Mesendoderm (in vitro differentiated cells): ENCODE data around the gene DLG1.
"Not testable (repeated sequence)": the region's sequence is repeated elsewhere in the genome, so short reads cannot be mapped to it uniquely, and the experiment has no call there.

Experiments
- DNase-seq: peaks from one replicate; pipeline ENCODE4 v3.0.0; 2013
- H2AK5ac ChIP-seq: 2 replicates; pipeline ENCODE4 v1.6.1; 2013; ENCODE audit warnings: low read length, inconsistent platforms
- H2BK120ac ChIP-seq: 2 replicates; pipeline ENCODE4 v1.6.1; 2013; ENCODE audit warnings: low read depth, mild to moderate bottlenecking, low read length, moderate library complexity, mixed read lengths
- H2BK15ac ChIP-seq: replicated peaks from 2 replicates; pipeline ENCODE4 v1.6.1; 2013; ENCODE audit warnings: low read depth, mild to moderate bottlenecking, moderate library complexity
- H2BK5ac ChIP-seq: 2 replicates; pipeline ENCODE4 v1.6.1; 2013; ENCODE audit warnings: low read length, inconsistent platforms
- H3K18ac ChIP-seq: 2 replicates; pipeline ENCODE4 v1.6.1; 2013; ENCODE audit warnings: mild to moderate bottlenecking, low read length, mixed read lengths
- H3K23ac ChIP-seq: one replicate; pipeline ENCODE4 v1.6.1; 2013; ENCODE audit warnings: low read length
- H3K27ac ChIP-seq: 2 replicates; pipeline ENCODE4 v1.5.1; 2013; ENCODE audit warnings: low read depth, mild to moderate bottlenecking, inconsistent platforms, low read length, moderate library complexity
- H3K27me3 ChIP-seq: 2 replicates; pipeline ENCODE4 v1.6.1; 2013; ENCODE audit warnings: low read length, control low read depth, mild to moderate bottlenecking, inconsistent platforms; ENCODE audit not compliant: insufficient read depth, poor library complexity
- H3K36me3 ChIP-seq: 2 replicates; pipeline ENCODE4 v1.6.1; 2013; ENCODE audit warnings: low read length, inconsistent platforms; ENCODE audit not compliant: control insufficient read depth, insufficient read depth
- H3K4ac ChIP-seq: one replicate; pipeline ENCODE4 v1.6.1; 2013; ENCODE audit warnings: low read depth, mild to moderate bottlenecking, low read length, moderate library complexity
- H3K4me1 ChIP-seq: 2 replicates; pipeline ENCODE4 v1.6.1; 2013; ENCODE audit warnings: low read depth, low read length, inconsistent platforms; ENCODE audit not compliant: control insufficient read depth
- H3K4me2 ChIP-seq: 2 replicates; pipeline ENCODE4 v1.6.1; 2013; ENCODE audit warnings: low read length
- H3K4me3 ChIP-seq: 2 replicates; pipeline ENCODE4 v1.5.1; 2013; ENCODE audit warnings: mild to moderate bottlenecking, low read length
- H3K56ac ChIP-seq: one replicate; pipeline ENCODE4 v1.6.1; 2013; ENCODE audit warnings: low read length
- H3K79me1 ChIP-seq: 2 replicates; pipeline ENCODE4 v1.6.1; 2013; ENCODE audit warnings: low read length, inconsistent platforms
- H3K79me2 ChIP-seq: 2 replicates; pipeline ENCODE4 v1.6.1; 2013; ENCODE audit warnings: mild to moderate bottlenecking, low read length; ENCODE audit not compliant: control insufficient read depth, insufficient read depth
- H3K9ac ChIP-seq: 2 replicates; pipeline ENCODE4 v1.6.1; 2013; ENCODE audit warnings: low read length, inconsistent platforms
- H4K5ac ChIP-seq: one replicate; pipeline ENCODE4 v1.6.1; 2013; ENCODE audit warnings: low read length
- H4K8ac ChIP-seq: one replicate; pipeline ENCODE4 v1.6.1; 2013; ENCODE audit warnings: low read depth, mild to moderate bottlenecking, control low read depth, low read length, moderate library complexity
- WGBS: extraction: QIAGEN DNeasy Blood & Tissue Kit; methylation state at CpG from one replicate; pipeline ENCODE4 v1.1.7; 2013; ENCODE audit warnings: low lambda C conversion rate, missing lambda C conversion rate; ENCODE audit not compliant: insufficient coverage; ENCODE audit errors: extremely low coverage; 5-methylcytosine and 5-hydroxymethylcytosine counted together

The DLG1 gene

GRCh38 chr3:197064771-197065170 is 233.6 kb downstream of the DLG1 start:
- no peak overlapping the region for H3K9ac ChIP-seq
- H3K79me2 ChIP-seq = no peaks in the 10 kb centered on the region
- no peak overlapping the region for H2BK5ac ChIP-seq
- no peak overlapping the region for H3K4me2 ChIP-seq
- no peaks in the 10 kb centered on the region for H3K27me3 ChIP-seq
- no peak overlapping the region for H3K56ac ChIP-seq
- H2BK15ac ChIP-seq = no peak overlapping the region
- H3K4me3 ChIP-seq = no peak overlapping the region
- no peak overlapping the region for H4K8ac ChIP-seq
- H2BK120ac ChIP-seq = no peak overlapping the region
- no peak for DNase-seq
- H4K5ac ChIP-seq = no peak overlapping the region
- H3K18ac ChIP-seq = no peak overlapping the region
- no peaks in the 10 kb centered on the region for H3K79me1 ChIP-seq
- H3K27ac ChIP-seq = no peak overlapping the region
- no peak overlapping the region for H3K4ac ChIP-seq
- no peaks in the 10 kb centered on the region for H3K4me1 ChIP-seq
- no peak overlapping the region for H2AK5ac ChIP-seq
- no CpG with 5 or more reads among the region's 1 CpG for WGBS
- H3K36me3 ChIP-seq = no peaks in the 10 kb centered on the region
- H3K23ac ChIP-seq = no peak overlapping the region

GRCh38 chr3:197062446-197062845 is 236.0 kb downstream of the DLG1 start:
- no peak overlapping the region for H3K4me3 ChIP-seq
- no peak overlapping the region for H2BK15ac ChIP-seq
- no peak overlapping the region for H2BK5ac ChIP-seq
- H3K4me2 ChIP-seq = no peak overlapping the region
- no peaks in the 10 kb centered on the region for H3K36me3 ChIP-seq
- H4K5ac ChIP-seq = no peak overlapping the region
- H3K79me1 ChIP-seq = no peaks in the 10 kb centered on the region
- H3K56ac ChIP-seq = no peak overlapping the region
- H3K27me3 ChIP-seq = no peaks in the 10 kb centered on the region
- WGBS = no CpG with 5 or more reads among the region's 4 CpGs
- H3K27ac ChIP-seq = no peak overlapping the region
- H4K8ac ChIP-seq = no peak overlapping the region
- H3K23ac ChIP-seq = no peak overlapping the region
- no peak overlapping the region for H3K4ac ChIP-seq
- H3K18ac ChIP-seq = no peak overlapping the region
- H3K9ac ChIP-seq = no peak overlapping the region
- H3K79me2 ChIP-seq = no peaks in the 10 kb centered on the region
- H2BK120ac ChIP-seq = no peak overlapping the region
- H3K4me1 ChIP-seq = no peaks in the 10 kb centered on the region
- no peak overlapping the region for H2AK5ac ChIP-seq
- no peak for DNase-seq

GRCh38 chr3:197051637-197052036 is 246.8 kb downstream of the DLG1 start:
- not testable (repeated sequence) for H3K27ac ChIP-seq, H2AK5ac ChIP-seq, H3K4me3 ChIP-seq, H2BK5ac ChIP-seq, H3K23ac ChIP-seq, H3K4ac ChIP-seq, H4K5ac ChIP-seq, H3K27me3 ChIP-seq, H3K4me1 ChIP-seq, H3K79me2 ChIP-seq, H3K18ac ChIP-seq, H3K56ac ChIP-seq, H2BK15ac ChIP-seq, H2BK120ac ChIP-seq, H3K4me2 ChIP-seq, H3K9ac ChIP-seq, H3K36me3 ChIP-seq, H4K8ac ChIP-seq, DNase-seq, H3K79me1 ChIP-seq
- WGBS = no CpG with 5 or more reads among the region's 6 CpGs

GRCh38 chr3:197050511-197050910 is 247.9 kb downstream of the DLG1 start:
- no peak overlapping the region for H4K5ac ChIP-seq
- no peak overlapping the region for H3K9ac ChIP-seq
- no peak for DNase-seq
- no peak overlapping the region for H4K8ac ChIP-seq
- H3K27me3 ChIP-seq = no peaks in the 10 kb centered on the region
- no peak overlapping the region for H3K18ac ChIP-seq
- no peak overlapping the region for H2BK5ac ChIP-seq
- no CpG with 5 or more reads among the region's 2 CpGs for WGBS
- H3K36me3 ChIP-seq = peaks cover 2% of the 10 kb centered on the region
- H3K56ac ChIP-seq = no peak overlapping the region
- H3K4me1 ChIP-seq = no peaks in the 10 kb centered on the region
- no peaks in the 10 kb centered on the region for H3K79me1 ChIP-seq
- no peak overlapping the region for H3K27ac ChIP-seq
- H3K4me2 ChIP-seq = no peak overlapping the region
- no peak overlapping the region for H3K23ac ChIP-seq
- H3K4ac ChIP-seq = no peak overlapping the region
- no peak overlapping the region for H2BK15ac ChIP-seq
- H2BK120ac ChIP-seq = no peak overlapping the region
- no peak overlapping the region for H2AK5ac ChIP-seq
- H3K4me3 ChIP-seq = no peak overlapping the region
- no peaks in the 10 kb centered on the region for H3K79me2 ChIP-seq

GRCh38 chr3:197042539-197042938 is 255.9 kb downstream of the DLG1 start:
- H3K4me3 ChIP-seq = no peak overlapping the region
- WGBS = no CpG with 5 or more reads among the region's 4 CpGs

GRCh38 chr3:197041875-197042488 is 256.4 kb downstream of the DLG1 start:
- Histone ChIP-seq H3K9ac (no peak overlapping the region), H2BK120ac (no peak overlapping the region), H3K79me2 (no peaks in the 10 kb centered on the region), H3K4ac (no peak overlapping the region), H4K8ac (no peak overlapping the region), H2AK5ac (no peak overlapping the region), H3K56ac (no peak overlapping the region), H3K18ac (no peak overlapping the region), H3K4me2 (no peak overlapping the region), H2BK5ac (no peak overlapping the region), H3K36me3 (peaks cover 1% of the 10 kb centered on the region), H3K4me3 (no peak overlapping the region), H3K23ac (no peak overlapping the region), H3K79me1 (no peaks in the 10 kb centered on the region), H3K4me1 (no peaks in the 10 kb centered on the region), H3K27ac (no peak overlapping the region), H3K27me3 (no peaks in the 10 kb centered on the region), H2BK15ac (no peak overlapping the region), H4K5ac (no peak overlapping the region)
- WGBS = no CpG with 5 or more reads among the region's 6 CpGs
- DNase-seq = no peak

More at GRCh38 chr3:197042539-197042938, 255.9 kb downstream of the DLG1 start:
- H3K27me3 ChIP-seq = no peaks in the 10 kb centered on the region
- H2BK5ac ChIP-seq = no peak overlapping the region
- no peak overlapping the region for H3K56ac ChIP-seq
- H2AK5ac ChIP-seq = no peak overlapping the region
- no peak overlapping the region for H2BK15ac ChIP-seq
- no peak overlapping the region for H3K4ac ChIP-seq
- no peak overlapping the region for H4K8ac ChIP-seq
- H4K5ac ChIP-seq = no peak overlapping the region
- no peak overlapping the region for H3K23ac ChIP-seq
- no peak overlapping the region for H3K9ac ChIP-seq
- DNase-seq = no peak
- peaks cover 1% of the 10 kb centered on the region for H3K36me3 ChIP-seq
- H3K18ac ChIP-seq = no peak overlapping the region
- no peaks in the 10 kb centered on the region for H3K4me1 ChIP-seq
- H3K79me1 ChIP-seq = no peaks in the 10 kb centered on the region
- H3K4me2 ChIP-seq = no peak overlapping the region
- H3K27ac ChIP-seq = no peak overlapping the region
- H3K79me2 ChIP-seq = no peaks in the 10 kb centered on the region
- H2BK120ac ChIP-seq = no peak overlapping the region
